ENCODE data around the gene CHCHD3.

The CHCHD3 gene

GRCh38 chr7:133077394-133077793, 4.5 kb downstream of the CHCHD3 start:
- no peak for DNase-seq

DNA sequence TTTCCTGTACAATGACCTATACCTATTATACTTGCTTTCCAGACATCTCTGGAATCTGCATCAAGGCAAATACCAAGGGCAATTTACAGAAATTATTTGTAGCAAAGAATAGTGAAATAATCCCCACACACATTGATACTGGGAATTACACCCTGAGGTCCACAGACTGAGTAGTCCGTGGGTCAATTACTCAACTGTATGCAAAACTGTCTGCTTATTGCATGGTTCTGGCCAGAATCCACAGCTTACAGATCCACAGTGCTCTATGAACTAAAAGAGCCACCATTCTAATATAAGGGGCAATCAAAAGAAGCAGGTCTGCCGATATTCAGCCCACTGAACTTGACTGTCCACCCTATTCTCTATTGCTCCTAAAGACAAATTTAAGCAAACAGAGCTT, 5.7 kb downstream of the CHCHD3 start:
- no peak for DNase-seq

DNA sequence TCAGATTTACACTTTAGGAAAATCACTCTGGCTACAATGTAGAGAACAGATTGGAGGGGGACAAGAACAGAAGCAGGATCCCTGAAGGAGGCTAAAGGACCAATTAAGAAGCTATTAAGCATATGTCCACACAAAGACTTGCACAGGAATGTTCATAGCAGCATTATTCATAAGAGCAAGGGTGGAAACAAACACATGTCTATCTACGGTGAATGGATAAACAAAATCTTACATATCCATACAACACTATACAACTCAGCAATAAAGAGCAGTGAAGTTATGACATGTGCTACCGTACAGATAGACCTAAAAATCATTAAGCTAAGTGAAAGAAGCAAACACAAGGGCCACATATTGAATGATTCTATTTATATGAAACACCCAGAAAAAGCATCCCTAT, 10.4 kb downstream of the CHCHD3 start:
- no peak for DNase-seq

DNA sequence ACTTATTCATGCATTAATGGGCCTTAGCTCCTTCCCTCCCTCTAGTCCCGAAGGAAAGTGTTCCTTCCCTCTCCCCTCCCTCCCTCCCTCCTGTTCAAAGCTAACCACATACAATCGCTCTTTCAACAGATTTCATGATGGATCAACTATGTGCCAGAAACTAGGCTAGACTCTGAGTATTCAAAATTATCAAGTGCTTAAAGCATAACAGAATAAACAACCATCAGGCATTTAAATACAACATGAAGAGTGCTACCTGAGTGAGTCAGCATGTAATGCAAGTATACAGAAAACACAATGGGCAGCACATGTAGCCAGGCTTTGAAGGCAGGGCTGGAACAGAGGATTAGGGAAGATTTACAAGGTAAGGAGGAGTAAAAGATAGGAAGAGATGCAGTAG, 11.3 kb downstream of the CHCHD3 start:
- DNase-seq = no peak

- DNase-seq = no peak
Observed at GRCh38 chr7:133065301-133065700, 16.6 kb downstream of the CHCHD3 start.

GRCh38 chr7:133064082-133064820, 17.6 kb downstream of the CHCHD3 start:
- no peak for DNase-seq

DNA sequence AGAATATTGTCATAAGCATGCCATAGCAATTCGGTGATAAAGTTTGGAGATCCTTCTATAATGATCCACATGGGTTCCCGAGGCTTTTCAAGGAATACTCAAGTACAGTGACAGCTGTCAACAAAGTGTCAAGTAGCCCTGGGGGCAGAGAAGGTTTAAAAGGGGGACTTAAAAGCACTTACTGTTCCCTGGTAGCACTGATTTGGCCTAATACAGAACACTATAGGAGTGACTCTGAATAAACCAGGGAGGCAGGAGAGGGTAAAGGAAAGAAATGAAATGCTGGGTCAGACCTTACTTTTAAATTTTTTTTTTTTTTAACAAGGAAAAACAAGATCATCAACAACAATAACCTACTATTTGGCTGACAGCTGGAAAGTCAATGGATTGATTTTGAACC, 20.1 kb downstream of the CHCHD3 start:
- no peak for DNase-seq

DNA sequence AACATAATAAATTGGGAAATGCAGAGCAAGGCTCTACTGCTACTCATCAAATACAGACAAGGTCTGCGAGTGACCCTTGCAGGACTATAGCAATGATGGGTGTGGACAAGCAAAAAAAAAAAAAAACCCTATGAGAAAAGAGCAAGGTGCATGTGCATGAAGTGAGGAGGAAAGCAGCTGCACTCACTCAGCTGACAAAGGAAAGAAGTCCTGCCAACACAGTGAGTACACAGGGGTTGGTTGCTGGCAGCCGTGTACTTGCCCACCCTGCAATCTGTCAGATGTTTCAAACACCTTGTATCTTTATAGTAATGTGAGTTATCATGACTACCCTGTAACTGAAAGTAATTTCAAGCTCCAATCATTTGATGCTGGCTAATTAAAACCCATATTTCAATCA, 20.5 kb downstream of the CHCHD3 start:
- DNase-seq = no peak

- DNase-seq = no peak
Observed at GRCh38 chr7:133060004-133060403, 21.9 kb downstream of the CHCHD3 start.

GRCh38 chr7:133059263-133059662, 22.6 kb downstream of the CHCHD3 start:
- no peak for DNase-seq

GRCh38 chr7:133056370-133057238, 25.3 kb downstream of the CHCHD3 start:
- DNase-seq = no peak

DNA sequence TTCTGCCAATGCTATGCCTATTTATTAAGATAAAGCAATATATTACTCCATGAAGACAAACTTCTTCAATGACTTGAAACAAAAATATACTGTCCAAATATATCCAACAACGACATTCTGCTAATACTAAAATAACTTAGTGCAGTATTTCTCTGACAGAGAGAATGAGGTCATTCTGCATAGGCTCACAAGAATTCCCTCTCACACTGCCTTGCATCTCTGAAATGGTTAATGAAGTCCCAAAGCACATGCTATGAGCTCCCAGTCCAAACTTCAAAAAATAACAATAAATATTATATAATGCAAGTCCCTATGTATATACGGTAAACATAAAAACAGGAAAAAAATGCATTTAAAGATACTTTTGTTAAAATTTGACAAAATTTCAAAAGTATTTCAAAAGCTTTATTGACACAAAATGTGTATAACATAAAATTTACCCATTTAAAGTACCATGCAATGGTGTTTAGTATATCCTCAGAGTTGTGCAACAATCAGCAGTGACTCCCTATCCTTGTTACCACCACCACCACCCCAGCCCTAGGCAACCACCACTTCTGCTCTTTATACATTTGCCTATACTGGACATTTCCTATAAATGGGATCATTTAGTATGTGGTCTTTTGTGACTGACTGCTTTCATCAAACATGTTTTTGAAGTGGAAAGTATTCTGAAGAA, 27.6 kb downstream of the CHCHD3 start:
- peak; percentile 36 for DNase-seq

GRCh38 chr7:133053321-133053891, 28.5 kb downstream of the CHCHD3 start:
- peak; percentile 96 for DNase-seq

DNA sequence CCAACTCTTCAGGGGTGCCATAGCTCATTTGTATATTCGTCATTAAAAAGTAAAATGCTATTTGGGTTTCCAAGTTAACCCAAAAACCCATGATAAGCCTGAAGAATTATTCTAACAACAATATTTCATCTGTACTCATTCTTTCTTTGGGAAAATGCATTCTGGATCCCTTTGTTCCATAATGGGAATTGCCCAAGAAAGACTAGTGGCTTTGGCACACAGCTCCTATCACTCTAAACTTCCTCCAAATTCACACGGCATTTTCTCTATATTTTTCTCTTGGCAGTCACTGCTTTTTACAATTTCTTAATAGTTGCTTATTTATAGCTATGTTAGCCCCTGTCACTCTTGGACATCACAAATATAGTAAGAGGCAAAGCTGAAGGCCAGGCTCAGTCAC, 29.1 kb downstream of the CHCHD3 start:
- DNase-seq = no peak

DNA sequence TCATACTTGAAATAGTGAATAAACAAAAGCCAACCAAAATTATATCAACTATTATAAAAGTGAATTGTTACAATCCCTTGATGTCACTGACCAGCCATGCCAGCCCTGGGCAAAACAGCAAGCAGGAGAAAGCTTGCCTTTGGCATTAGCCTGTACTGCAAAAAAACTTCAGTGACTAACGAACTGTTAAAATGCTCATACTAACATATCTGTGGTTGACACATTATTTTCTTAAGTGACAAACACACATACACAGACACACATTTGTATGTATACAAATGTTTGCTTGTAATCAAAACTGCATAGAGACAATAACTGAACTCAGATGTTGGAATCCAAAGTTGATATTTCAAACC, 29.5 kb downstream of the CHCHD3 start:
- DNase-seq = peak; percentile 6

GRCh38 chr7:133051719-133052400, 30.0 kb downstream of the CHCHD3 start:
- DNase-seq = no peak

DNA sequence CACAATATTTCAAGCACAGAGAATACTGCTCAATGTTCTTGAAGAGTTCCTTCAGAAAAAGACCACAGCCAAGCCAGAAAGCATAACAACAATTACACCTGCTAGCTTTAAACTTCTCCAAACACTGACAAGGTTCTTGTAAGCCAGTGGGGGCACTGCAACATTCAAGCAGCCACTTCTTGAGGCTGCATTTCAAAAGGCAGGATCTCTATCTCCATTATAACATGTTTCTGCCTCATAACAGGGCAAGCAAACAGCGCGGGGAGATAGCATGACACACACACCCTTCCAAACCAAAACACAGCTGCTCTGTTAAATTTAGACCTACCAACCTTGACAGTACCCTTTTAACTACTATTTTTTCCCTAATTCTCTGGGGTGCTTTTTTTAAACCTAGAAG, 30.8 kb downstream of the CHCHD3 start:
- DNase-seq = peak; percentile 11

- DNase-seq = no peak
Observed at GRCh38 chr7:133050200-133050995, 31.5 kb downstream of the CHCHD3 start.

- DNase-seq = peak; percentile 56
Observed at GRCh38 chr7:133048589-133048988, 33.3 kb downstream of the CHCHD3 start.

DNA sequence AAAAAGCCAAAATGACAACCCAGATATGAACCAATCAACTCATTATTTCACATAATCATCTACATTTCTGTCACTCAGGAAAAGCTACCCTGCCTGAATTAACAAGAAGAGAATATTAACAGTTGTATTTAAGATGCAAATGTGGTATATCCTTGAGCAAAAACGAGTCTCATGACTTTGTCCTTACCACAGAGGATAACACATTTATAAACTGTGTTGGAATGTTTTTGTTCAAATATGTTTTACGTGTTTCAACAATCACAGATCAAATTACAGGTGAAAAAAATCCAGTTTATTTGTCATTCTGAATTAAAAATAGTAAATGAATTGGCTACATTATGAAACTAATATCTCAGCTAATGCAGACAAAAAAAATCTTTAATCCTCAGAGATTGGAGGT, 34.6 kb downstream of the CHCHD3 start:
- DNase-seq = no peak

DNA sequence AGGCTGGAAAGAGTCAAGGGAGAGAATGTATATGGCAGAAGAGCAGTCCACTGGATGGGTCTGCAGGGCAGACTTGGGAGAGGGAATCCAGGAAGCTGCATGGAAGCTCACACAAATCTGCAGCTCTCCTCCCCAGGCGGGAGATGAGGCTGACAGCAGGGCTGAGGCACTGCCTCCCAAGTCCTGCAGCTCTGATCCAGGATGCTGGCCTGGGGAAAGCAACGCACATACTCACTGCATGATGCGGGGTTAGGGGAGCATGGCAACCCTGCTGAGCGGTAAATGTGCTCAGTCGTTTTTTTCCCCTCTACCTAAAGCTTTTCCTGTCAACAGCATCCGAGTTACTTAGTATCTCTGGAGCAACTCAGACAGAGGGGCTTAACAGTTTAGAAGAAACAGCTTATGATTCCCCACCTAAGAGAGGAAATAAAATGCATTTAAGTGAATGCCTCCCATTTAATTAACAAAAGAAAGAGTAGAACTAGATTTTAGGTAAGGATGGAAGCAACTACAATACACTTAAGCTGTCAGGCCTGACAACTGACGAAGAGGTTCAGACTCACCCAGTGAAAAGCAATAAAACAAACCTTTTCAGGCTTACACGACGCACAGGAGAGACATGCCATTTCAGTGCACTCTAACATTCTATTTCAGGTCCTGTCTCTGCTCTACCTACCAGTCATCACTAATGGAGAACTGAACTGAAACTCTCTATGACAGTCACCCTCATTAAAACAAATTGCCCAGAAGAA, 37.0 kb downstream of the CHCHD3 start:
- no peak for DNase-seq
